8988T (cell line): ENCODE data around the gene CD1C.
"Not testable (repeated sequence)": the region's sequence is repeated elsewhere in the genome, so short reads cannot be mapped to it uniquely, and the experiment has no call there.

Experiments used
- DNase-seq: peaks from one replicate; pipeline ENCODE4 v3.0.0; 2011

Gene CD1C

GRCh38 chr1:158289811-158290210 lies at the start of gene CD1C:
Gene CD1C (plus strand): TSS chr1:158289923. CDS start chr1:158290065, 142 bp downstream.
- DNase-seq: no peak

- no peak for DNase-seq
Observed at GRCh38 chr1:158246650-158247049, 43.1 kb upstream of the CD1C start.

- DNase-seq: no peak
Observed at GRCh38 chr1:158248118-158248517, 41.6 kb upstream of the CD1C start.

GRCh38 chr1:158248771-158249170 lies 41.0 kb upstream of the CD1C start:
- no peak for DNase-seq

- DNase-seq: no peak
Observed at GRCh38 chr1:158249646-158250045, 40.1 kb upstream of the CD1C start.

- no peak for DNase-seq
Observed at GRCh38 chr1:158251163-158251562, 38.6 kb upstream of the CD1C start.

GRCh38 chr1:158255656-158256055 lies 34.1 kb upstream of the CD1C start:
- no peak for DNase-seq

GRCh38 chr1:158256747-158257146 lies 33.0 kb upstream of the CD1C start:
- DNase-seq: not testable (repeated sequence)

- no peak for DNase-seq
Observed at GRCh38 chr1:158257888-158258287, 31.8 kb upstream of the CD1C start.

- no peak for DNase-seq
Observed at GRCh38 chr1:158259117-158259516, 30.6 kb upstream of the CD1C start.

- DNase-seq: no peak
Observed at GRCh38 chr1:158272681-158273080, 17.0 kb upstream of the CD1C start.

- DNase-seq: no peak
Observed at GRCh38 chr1:158274797-158275196, 14.9 kb upstream of the CD1C start.

GRCh38 chr1:158282421-158282820 lies 7.3 kb upstream of the CD1C start:
- DNase-seq: not testable (repeated sequence)

GRCh38 chr1:158283965-158284364 lies 5.8 kb upstream of the CD1C start:
- DNase-seq: no peak

- DNase-seq: no peak
Observed at GRCh38 chr1:158285756-158286241, 3.9 kb upstream of the CD1C start.

GRCh38 chr1:158286487-158286886 lies 3.2 kb upstream of the CD1C start:
- no peak for DNase-seq

- no peak for DNase-seq
Observed at GRCh38 chr1:158286941-158287346, 2.8 kb upstream of the CD1C start.

GRCh38 chr1:158290321-158290844 lies 660 bp downstream of the CD1C start:
- no peak for DNase-seq

GRCh38 chr1:158295791-158296190 lies 6.1 kb downstream of the CD1C start:
- DNase-seq: no peak

GRCh38 chr1:158310623-158311022 lies 20.9 kb downstream of the CD1C start:
- no peak for DNase-seq

- DNase-seq: no peak
Observed at GRCh38 chr1:158311066-158311465, 21.3 kb downstream of the CD1C start.

GRCh38 chr1:158323866-158324265 lies 34.1 kb downstream of the CD1C start:
- no peak for DNase-seq

- no peak for DNase-seq
Observed at GRCh38 chr1:158324395-158324794, 34.7 kb downstream of the CD1C start.

- DNase-seq: no peak
Observed at GRCh38 chr1:158327481-158327880, 37.8 kb downstream of the CD1C start.

GRCh38 chr1:158328426-158328825 lies 38.7 kb downstream of the CD1C start:
- no peak for DNase-seq

- no peak for DNase-seq
Observed at GRCh38 chr1:158329300-158329699, 39.6 kb downstream of the CD1C start.
